ENCODE results near the gene ELMOD1. TPM values are rescaled to one million over a fixed set of nuclear protein-coding genes. Genes with fewer than 3 reads are reported as not detected.

Gene ELMOD1
- total RNA-seq, 4 donors from 2014 or later = 0.66 to 2.7 TPM; not detected in 2

Other genes starting within 250 kb of the ELMOD1 start
- gene CWF19L2, start 133.3 kb upstream of the ELMOD1 start, total RNA-seq = 10 to 100 TPM; 14.9 to 47.3 (median 26.7) TPM
- gene ALKBH8, start 25.4 kb upstream of the ELMOD1 start, total RNA-seq = 10 to 100 TPM in 2 of 4 donors, 1 to 10 TPM in 2; 4.9 to 11.4 (median 8.3) TPM
- 1 to 10 TPM in 1 of 4 donors, not detected in 3; 2.7 TPM for gene SLN, start 120.9 kb downstream of the ELMOD1 start, total RNA-seq